Gastroesophageal sphincter (tissue), 4 donors: ENCODE measurements around the gene PKHD1. TPM values are rescaled to one million over a fixed set of nuclear protein-coding genes. Genes with fewer than 3 reads are reported as not detected.
"Not testable (repeated sequence)": the region's sequence is repeated elsewhere in the genome, so short reads cannot be mapped to it uniquely, and the experiment has no call there.

ENCODE experiments used
- ATAC-seq: fragments of 150-250 bp; one replicate; pipeline ENCODE4 v1.9.1; 2016; ENCODE audit warnings: mild to moderate bottlenecking, moderate library complexity
- H3K27ac ChIP-seq, 4 donors: fragments of 200-600 bp; sonication (generic) in 3 of 4; 1 replicate in 3 of 4; 2 replicates in 1 of 4; pipeline ENCODE4 v1.5.1; 2016 to 2019
- H3K27me3 ChIP-seq: fragments of 200-600 bp; sonication (generic); one replicate; pipeline ENCODE4 v1.5.1; 2019
- H3K36me3 ChIP-seq, 2 donors: fragments of 200-600 bp; sonication (generic); one replicate each; pipeline ENCODE4 v1.5.1; 2019; ENCODE audit warnings: control low read depth in 1 of 2
- H3K4me1 ChIP-seq, 3 donors: fragments of 200-600 bp; sonication (generic); 1 replicate in 2 of 3; 2 replicates in 1 of 3; pipeline ENCODE4 v1.5.1; 2016 to 2019; ENCODE audit warnings: control low read depth in 2 of 3
- H3K4me3 ChIP-seq, 2 donors: fragments of 200-600 bp; sonication (generic); one replicate each; pipeline ENCODE4 v1.5.1; 2019; ENCODE audit warnings: mild to moderate bottlenecking in 1 of 2, moderate library complexity in 1 of 2
- H3K9me3 ChIP-seq, 3 donors: fragments of 200-600 bp; sonication (generic); one replicate each; pipeline ENCODE4 v1.5.1; 2017 to 2019; ENCODE audit warnings: control low read depth in 2 of 3
- EP300 ChIP-seq: sonication (generic); formaldehyde crosslinking; IDR thresholded peaks from one replicate; pipeline ENCODE4 v1.6.1; 2017; ENCODE audit warnings: antibody characterized with exemption, mild to moderate bottlenecking
- POLR2A ChIP-seq, 2 donors: fragments of 450-650 bp; IDR thresholded peaks; one replicate each; pipeline ENCODE4 v1.6.1; 2017; ENCODE audit warnings: antibody characterized with exemption in 2 of 2, mild to moderate bottlenecking in 2 of 2, moderate library complexity in 1 of 2
- POLR2AphosphoS5 ChIP-seq: sonication (generic); formaldehyde crosslinking; IDR thresholded peaks from one replicate; pipeline ENCODE4 v1.6.1; 2017; ENCODE audit warnings: antibody characterized with exemption
- WGBS, 2 donors: methylation state at CpG; one replicate each; pipeline ENCODE4 v1.1.5; 2018; ENCODE audit warnings: low coverage in 1 of 2; 5-methylcytosine and 5-hydroxymethylcytosine counted together
- total RNA-seq, 4 donors: library from RNA; depleted of rRNA; stranded (reverse); fragments of >200 nt; gene quantifications; one replicate each; pipeline ENCODE4 v1.1.0, GENCODE V29; 2016
- TF ChIP-seq, protein P1 (sequence below), 4 experiments: fragments of 200-600 bp in 2 of 4; fragments of 450-650 bp in 2 of 4; sonication (generic) in 1 of 4; IDR thresholded peaks; one replicate each; pipeline ENCODE4 v1.5.1; 2017 to 2019; ENCODE audit warnings: antibody characterized with exemption in 4 of 4, mild to moderate bottlenecking in 2 of 4, moderate library complexity in 2 of 4

Gene PKHD1
- total RNA-seq, 4 donors from 2014 or later = under 0.01 TPM; not detected in 3

DNA sequence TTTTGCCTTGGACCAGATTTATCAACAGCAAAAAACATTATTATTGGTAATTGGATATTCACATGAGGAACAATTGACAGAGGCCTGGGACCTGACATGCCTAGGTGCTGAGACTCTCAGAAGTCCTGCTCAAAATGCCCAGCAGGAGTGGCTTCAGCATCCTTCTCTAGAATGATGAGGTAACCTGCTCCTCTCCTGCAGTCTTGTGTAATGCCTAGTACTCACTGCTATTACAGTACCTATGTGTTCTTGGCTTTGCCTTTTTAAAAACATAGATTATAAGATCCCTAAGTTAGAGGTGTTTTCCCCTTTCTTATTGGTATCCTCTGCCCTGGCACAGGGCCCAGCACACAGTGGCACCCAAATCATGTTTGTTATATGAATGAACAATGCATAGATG, 230.9 kb downstream of the PKHD1 start:
- no peak overlapping the region for H3K27ac ChIP-seq
- H3K9me3 ChIP-seq = no peaks in the 10 kb centered on the region
- TF ChIP-seq POLR2AphosphoS5 = no peak
- H3K4me1 ChIP-seq = no peaks in the 10 kb centered on the region
- ATAC-seq = no peak
- H3K36me3 ChIP-seq = no peaks in the 10 kb centered on the region
- no peak overlapping the region for H3K4me3 ChIP-seq
- H3K27me3 ChIP-seq = no peaks in the 10 kb centered on the region

DNA sequence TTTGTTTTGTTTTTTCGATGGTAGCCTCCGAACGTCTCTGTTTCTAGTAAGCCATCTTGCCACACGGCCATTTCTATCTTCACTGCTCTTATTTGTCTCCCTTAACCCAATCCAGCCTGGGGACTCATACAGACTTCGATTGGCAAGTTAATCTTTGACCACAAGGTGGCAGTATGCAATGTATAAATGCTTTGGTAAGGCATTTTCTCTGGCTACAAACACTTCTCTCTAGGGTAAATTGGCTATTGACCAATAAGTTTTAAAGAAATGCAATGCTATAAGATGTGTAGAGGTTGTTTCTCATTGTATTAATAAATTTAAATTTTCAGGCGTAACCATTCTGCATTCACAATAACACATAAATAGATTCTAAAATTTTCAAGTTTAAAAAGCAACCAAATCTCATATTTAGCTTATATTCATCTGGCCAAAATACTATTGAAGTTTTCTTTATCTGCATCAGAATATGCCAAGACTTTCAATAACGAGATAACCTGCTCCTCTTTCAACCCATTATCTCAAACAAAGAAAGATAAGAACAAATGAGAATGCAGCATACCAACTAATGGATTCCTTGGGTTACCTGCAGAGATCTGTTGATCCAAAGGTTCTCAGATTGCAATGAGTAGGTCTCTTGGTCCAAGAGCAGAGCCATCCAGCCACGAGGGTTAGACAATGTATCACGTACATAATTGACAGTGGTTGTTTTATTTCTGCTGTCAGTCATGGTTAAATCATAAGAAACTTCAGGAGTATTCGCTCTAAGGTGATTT, 231.9 kb downstream of the PKHD1 start:
- no peak overlapping the region for H3K27ac ChIP-seq
- WGBS, 2 donors = 35 to 44% methylated on average over 8 to 10 of the region's 10 CpGs
- H3K27me3 ChIP-seq = no peaks in the 10 kb centered on the region
- H3K36me3 ChIP-seq = no peaks in the 10 kb centered on the region
- no peaks in the 10 kb centered on the region for H3K4me1 ChIP-seq
- no peak overlapping the region for H3K4me3 ChIP-seq
- ATAC-seq = no peak
- H3K9me3 ChIP-seq = no peaks in the 10 kb centered on the region
- TF ChIP-seq EP300 = no peak
- TF ChIP-seq, protein P1, sequence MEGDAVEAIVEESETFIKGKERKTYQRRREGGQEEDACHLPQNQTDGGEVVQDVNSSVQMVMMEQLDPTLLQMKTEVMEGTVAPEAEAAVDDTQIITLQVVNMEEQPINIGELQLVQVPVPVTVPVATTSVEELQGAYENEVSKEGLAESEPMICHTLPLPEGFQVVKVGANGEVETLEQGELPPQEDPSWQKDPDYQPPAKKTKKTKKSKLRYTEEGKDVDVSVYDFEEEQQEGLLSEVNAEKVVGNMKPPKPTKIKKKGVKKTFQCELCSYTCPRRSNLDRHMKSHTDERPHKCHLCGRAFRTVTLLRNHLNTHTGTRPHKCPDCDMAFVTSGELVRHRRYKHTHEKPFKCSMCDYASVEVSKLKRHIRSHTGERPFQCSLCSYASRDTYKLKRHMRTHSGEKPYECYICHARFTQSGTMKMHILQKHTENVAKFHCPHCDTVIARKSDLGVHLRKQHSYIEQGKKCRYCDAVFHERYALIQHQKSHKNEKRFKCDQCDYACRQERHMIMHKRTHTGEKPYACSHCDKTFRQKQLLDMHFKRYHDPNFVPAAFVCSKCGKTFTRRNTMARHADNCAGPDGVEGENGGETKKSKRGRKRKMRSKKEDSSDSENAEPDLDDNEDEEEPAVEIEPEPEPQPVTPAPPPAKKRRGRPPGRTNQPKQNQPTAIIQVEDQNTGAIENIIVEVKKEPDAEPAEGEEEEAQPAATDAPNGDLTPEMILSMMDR (IDR thresholded peaks at IDR 0.05) = peak; percentile 46 to 66 (median 56)

DNA sequence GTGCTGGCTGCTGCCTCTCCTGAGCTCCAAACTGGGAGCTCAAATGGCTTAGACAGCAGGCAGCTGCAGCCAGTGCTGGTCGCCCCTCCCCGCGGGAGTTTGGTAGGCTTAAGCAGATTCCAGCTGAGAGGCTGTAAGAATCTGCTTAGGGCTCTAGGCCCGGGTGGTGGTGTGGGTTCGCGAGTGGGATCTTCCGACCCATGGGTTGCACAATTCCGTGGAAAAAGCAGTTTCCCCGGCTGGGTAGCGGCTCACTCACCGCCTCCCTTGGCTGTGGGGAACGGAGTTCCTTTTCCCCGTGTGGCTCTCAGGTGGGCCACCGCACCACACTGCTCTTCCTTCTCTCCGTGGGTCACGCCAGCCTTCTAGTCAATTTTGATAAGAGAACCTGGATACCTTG, 232.5 kb downstream of the PKHD1 start:
- Histone ChIP-seq H3K27me3 (no peaks in the 10 kb centered on the region), H3K9me3 (no peaks in the 10 kb centered on the region), H3K36me3 (no peaks in the 10 kb centered on the region), H3K4me3 (no peak overlapping the region), H3K27ac (no peak overlapping the region), H3K4me1 (no peaks in the 10 kb centered on the region)
- TF ChIP-seq POLR2A (IDR thresholded peaks at IDR 0.05) (no peak), EP300 (no peak), POLR2AphosphoS5 (no peak)
- TF ChIP-seq, protein P1 (IDR thresholded peaks at IDR 0.05) = no peak
- WGBS, 2 donors = 95 to 97% methylated on average over 6 to 10 of the region's 16 CpGs
- no peak for ATAC-seq

DNA sequence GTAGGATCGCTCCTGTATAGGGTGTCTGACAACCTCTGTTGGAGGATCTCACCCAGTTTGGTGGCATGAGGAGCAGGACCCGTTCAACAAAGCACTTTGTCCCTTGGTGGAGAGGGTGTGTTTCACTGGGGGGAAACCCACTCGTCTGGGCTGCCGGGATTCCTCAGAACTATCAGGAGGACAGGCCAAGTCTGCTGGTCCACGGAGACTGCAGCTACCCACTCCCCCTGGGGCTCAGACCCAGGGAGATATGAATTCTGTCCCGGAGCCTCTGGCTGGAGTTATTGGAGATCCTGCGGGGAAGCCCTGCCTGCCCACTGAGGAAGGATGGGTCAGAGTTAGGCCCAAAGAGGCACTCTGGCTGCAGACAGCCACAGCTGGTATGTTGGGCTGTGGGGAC, 233.1 kb downstream of the PKHD1 start:
- ATAC-seq = no peak
- no peak for TF ChIP-seq POLR2A (IDR thresholded peaks at IDR 0.05)
- TF ChIP-seq EP300 = no peak
- no peak for TF ChIP-seq POLR2AphosphoS5
- TF ChIP-seq, protein P1 (IDR thresholded peaks at IDR 0.05) = no peak
- H3K4me3 ChIP-seq = no peak overlapping the region
- no peak overlapping the region for H3K27ac ChIP-seq
- H3K4me1 ChIP-seq = no peaks in the 10 kb centered on the region
- no CpG with 5 or more reads among the region's 7 CpGs for WGBS, 2 donors
- H3K27me3 ChIP-seq = no peaks in the 10 kb centered on the region
- no peaks in the 10 kb centered on the region for H3K36me3 ChIP-seq
- no peaks in the 10 kb centered on the region for H3K9me3 ChIP-seq

DNA sequence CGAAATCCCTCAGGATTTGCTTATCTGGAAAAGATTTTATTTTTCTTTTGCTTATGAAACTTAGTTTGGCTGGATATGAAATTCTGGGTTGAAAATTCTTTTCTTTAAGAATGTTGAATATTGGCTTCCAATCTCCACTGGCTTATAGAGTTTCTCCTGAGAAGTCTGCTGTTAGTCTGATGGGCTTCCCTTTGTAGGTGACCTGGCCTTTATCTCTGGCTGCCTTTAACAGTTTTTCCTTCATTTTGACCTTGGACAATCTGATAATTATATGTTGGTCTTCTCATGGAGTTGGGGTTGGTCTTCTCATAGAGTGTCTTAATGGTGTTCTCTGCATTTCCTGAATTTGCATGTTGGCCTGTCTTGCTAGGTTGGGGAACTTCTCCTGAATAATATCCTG, 234.3 kb downstream of the PKHD1 start:
- WGBS, 2 donors = 75 to 88% methylated on average over 1 of the region's 1 CpG
- not testable (repeated sequence) for H3K4me1 ChIP-seq, H3K9me3 ChIP-seq, H3K36me3 ChIP-seq, H3K27ac ChIP-seq, ATAC-seq, H3K4me3 ChIP-seq, H3K27me3 ChIP-seq

DNA sequence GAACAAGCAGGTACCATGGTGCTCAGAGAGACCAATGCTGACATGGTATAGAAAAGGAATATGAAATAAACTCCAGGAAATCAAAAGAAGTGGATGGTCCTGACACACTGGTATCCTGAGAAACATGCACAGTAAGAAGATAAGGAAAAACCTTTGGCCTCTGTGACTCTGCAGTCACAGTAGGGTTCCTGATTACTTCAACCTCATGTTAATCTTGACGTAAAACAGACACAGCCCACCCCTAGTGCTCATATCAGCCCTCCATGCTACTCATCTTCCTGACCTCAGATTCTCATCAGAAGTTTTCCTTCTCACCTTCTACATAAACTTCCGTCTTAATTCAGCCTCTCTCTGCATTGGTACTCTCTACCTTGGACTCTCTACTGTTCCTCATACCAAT, 240.9 kb downstream of the PKHD1 start:
- Histone ChIP-seq H3K4me1 (no peaks in the 10 kb centered on the region), H3K4me3 (no peak overlapping the region), H3K36me3 (no peaks in the 10 kb centered on the region), H3K27ac (no peak overlapping the region), H3K9me3 (no peaks in the 10 kb centered on the region), H3K27me3 (no peaks in the 10 kb centered on the region)
- no peak for ATAC-seq
- TF ChIP-seq, protein P1 (IDR thresholded peaks at IDR 0.05) = no peak
- 65 to 91% methylated on average over 2 of the region's 2 CpGs for WGBS, 2 donors
